ENCODE measurements around the gene POLQ.

- TF ChIP-seq CTCF (IDR thresholded peaks at IDR 0.05; ENCODE audit: insufficient read depth, low read depth, low read length) (no peak), EZH2 (IDR thresholded peaks at IDR 0.05; ENCODE audit: insufficient read depth, low read length) (no peak)
Observed at GRCh38 chr3:121567649-121568048, 21.9 kb upstream of the POLQ start, which contains the start of gene ARGFX.
